ENCODE results near the gene FOSB. TPM values are rescaled to one million over a fixed set of nuclear protein-coding genes. Genes with fewer than 3 reads are reported as not detected.

FOSB gene
- total RNA-seq, 3 donors from 2014 or later: 29.8 to 109 (median 38.4) TPM

DNA sequence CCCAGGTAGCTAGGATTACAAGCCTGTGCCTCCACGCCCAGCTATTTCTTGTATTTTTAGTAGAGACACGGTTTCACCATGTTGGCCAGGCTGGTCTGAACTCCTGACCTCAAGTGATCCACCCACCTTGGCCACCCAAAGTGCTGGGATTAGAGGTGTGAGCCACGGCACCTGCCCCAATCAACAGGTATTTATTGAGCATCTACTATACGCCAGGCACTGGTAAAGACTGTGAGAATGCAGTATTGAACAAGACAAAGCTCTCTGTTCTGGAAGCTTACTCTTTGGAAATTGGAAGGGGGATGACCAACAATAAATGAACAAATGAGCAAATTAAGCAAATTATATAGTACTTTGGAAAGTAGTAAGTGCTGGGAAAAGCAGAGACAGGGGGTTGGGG is 22.7 kb upstream of the FOSB start:
- H3K36me3 ChIP-seq: no peaks in the 10 kb centered on the region
- intact Hi-C loops (cut with DNase I; ENCODE audit: low total_unique reads): no loop called here
- H3K27me3 ChIP-seq: no peaks in the 10 kb centered on the region
- DNase-seq (ENCODE audit: low spot score in 2 of 2): no peak
- peaks cover 0 to 15% of the 10 kb centered on the region in 2 donors for H3K4me1 ChIP-seq
- no peak overlapping the region for H3K4me3 ChIP-seq
- TF ChIP-seq, protein P1, sequence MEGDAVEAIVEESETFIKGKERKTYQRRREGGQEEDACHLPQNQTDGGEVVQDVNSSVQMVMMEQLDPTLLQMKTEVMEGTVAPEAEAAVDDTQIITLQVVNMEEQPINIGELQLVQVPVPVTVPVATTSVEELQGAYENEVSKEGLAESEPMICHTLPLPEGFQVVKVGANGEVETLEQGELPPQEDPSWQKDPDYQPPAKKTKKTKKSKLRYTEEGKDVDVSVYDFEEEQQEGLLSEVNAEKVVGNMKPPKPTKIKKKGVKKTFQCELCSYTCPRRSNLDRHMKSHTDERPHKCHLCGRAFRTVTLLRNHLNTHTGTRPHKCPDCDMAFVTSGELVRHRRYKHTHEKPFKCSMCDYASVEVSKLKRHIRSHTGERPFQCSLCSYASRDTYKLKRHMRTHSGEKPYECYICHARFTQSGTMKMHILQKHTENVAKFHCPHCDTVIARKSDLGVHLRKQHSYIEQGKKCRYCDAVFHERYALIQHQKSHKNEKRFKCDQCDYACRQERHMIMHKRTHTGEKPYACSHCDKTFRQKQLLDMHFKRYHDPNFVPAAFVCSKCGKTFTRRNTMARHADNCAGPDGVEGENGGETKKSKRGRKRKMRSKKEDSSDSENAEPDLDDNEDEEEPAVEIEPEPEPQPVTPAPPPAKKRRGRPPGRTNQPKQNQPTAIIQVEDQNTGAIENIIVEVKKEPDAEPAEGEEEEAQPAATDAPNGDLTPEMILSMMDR (IDR thresholded peaks at IDR 0.05): no peak
- TF ChIP-seq POLR2A (IDR thresholded peaks at IDR 0.05): no peak
- TF ChIP-seq POLR2AphosphoS5 (IDR thresholded peaks at IDR 0.05): no peak
- no peaks in the 10 kb centered on the region for H3K9me3 ChIP-seq
- H3K27ac ChIP-seq: peak overlapping the region; percentile 99 to 100

DNA sequence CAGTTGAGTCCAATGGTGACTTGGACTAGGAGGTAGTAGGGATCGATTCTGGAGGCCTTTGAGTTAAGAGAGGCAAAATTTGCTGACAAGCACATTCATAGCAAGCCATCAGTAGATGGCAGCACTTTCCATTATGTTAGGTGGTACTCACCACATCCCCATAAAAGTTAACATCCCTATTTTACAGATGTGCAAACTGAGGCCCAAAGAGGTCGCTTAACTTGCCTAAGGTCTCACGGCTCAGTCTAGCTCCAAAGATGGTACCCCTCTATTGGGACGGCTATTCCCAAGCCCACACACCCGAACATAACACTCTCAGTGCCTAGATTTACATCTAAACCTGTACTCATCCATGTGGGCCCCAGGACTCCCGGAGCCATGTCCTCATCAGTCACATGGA is 21.5 kb upstream of the FOSB start:
- intact Hi-C loops (cut with DNase I; ENCODE audit: low total_unique reads): no loop called here
- peaks cover 3 to 17% of the 10 kb centered on the region in 2 donors for H3K4me1 ChIP-seq
- no peaks in the 10 kb centered on the region for H3K27me3 ChIP-seq
- H3K4me3 ChIP-seq: no peak overlapping the region
- no peaks in the 10 kb centered on the region for H3K36me3 ChIP-seq
- DNase-seq (ENCODE audit: low spot score in 2 of 2): no peak
- TF ChIP-seq POLR2AphosphoS5 (IDR thresholded peaks at IDR 0.05) (no peak), POLR2A (IDR thresholded peaks at IDR 0.05) (no peak)
- TF ChIP-seq, protein P1 (IDR thresholded peaks at IDR 0.05): no peak
- no peaks in the 10 kb centered on the region for H3K9me3 ChIP-seq
- peak overlapping the region; percentile 66 to 100 for H3K27ac ChIP-seq

DNA sequence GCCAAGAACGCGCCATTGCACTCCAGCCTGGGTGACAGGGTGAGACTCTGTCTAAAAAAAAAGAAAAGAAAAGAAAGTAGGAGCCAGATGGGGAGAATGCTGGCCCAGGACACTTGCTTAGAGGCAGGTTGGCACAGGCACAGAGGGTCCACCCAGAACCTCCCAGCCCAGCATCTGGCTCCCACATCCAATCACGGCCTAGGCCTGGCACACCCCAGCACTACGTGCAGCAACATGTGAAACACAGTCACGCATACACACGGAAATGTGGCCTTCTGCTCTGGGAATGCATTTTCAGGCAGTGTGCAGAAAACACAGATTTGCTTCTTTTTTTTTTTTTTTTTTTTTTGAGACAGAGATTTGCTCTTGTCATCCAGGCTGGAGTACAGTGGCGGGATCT is 20.9 kb upstream of the FOSB start:
- H3K4me1 ChIP-seq: peaks cover 3 to 17% of the 10 kb centered on the region in 2 donors
- H3K27ac ChIP-seq: peak overlapping the region; percentile 66 to 100
- TF ChIP-seq POLR2A (IDR thresholded peaks at IDR 0.05): no peak
- TF ChIP-seq POLR2AphosphoS5 (IDR thresholded peaks at IDR 0.05): no peak
- TF ChIP-seq, protein P1 (IDR thresholded peaks at IDR 0.05): no peak
- H3K36me3 ChIP-seq: no peaks in the 10 kb centered on the region
- no peaks in the 10 kb centered on the region for H3K27me3 ChIP-seq
- no peaks in the 10 kb centered on the region for H3K9me3 ChIP-seq
- intact Hi-C loops (cut with DNase I; ENCODE audit: low total_unique reads): no loop called here
- H3K4me3 ChIP-seq: no peak overlapping the region
- peak in 1 of 2 donors; percentile 88 for DNase-seq (ENCODE audit: low spot score in 2 of 2)

DNA sequence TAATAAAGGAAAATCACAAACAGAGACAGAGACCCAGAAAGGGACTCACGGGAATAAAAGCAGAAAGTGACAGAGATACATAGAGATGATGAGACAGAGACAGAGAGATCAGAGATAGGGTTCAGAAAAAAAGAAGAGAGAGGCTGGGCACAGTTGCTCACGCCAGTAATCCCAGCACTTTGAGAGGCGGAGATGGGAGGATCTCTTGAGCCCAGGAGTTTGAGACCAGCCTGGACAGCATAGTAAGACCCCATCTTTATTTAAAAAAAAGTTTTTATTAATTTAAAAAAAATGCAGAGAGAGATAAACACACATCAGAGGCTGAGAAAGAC is 19.4 kb upstream of the FOSB start:
- H3K36me3 ChIP-seq: no peaks in the 10 kb centered on the region
- no peak for DNase-seq (ENCODE audit: low spot score in 2 of 2)
- TF ChIP-seq, protein P1 (IDR thresholded peaks at IDR 0.05): no peak
- TF ChIP-seq POLR2AphosphoS5 (IDR thresholded peaks at IDR 0.05) (no peak), POLR2A (IDR thresholded peaks at IDR 0.05) (no peak)
- no peaks in the 10 kb centered on the region for H3K27me3 ChIP-seq
- H3K4me3 ChIP-seq: no peak overlapping the region
- H3K4me1 ChIP-seq: peaks cover 3 to 14% of the 10 kb centered on the region in 2 donors
- H3K9me3 ChIP-seq: no peaks in the 10 kb centered on the region
- peak overlapping the region in 1 of 2 donors; percentile 100 for H3K27ac ChIP-seq
- intact Hi-C loops (cut with DNase I; ENCODE audit: low total_unique reads): no loop called here

DNA sequence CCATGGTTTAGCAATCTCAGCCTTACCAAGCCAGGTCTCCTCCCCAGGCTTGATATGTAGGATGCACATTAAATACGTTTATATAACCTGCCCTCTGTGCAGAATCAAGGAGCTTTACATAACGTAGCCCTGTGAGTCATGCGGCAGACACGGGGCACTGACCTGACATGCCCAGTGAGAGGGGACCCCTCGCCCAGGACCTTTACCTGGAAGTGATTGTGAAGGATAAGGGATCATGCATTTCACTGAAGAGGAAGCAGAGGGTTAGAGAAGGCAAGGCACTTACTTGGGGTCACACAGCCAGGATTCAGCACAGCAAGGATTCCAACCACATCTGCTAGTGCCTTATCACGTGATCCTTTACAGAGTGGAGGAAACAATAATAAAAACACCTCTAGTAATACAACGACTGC is 18.9 kb upstream of the FOSB start:
- Histone ChIP-seq H3K4me1 (peaks cover 3 to 14% of the 10 kb centered on the region in 2 donors), H3K27me3 (no peaks in the 10 kb centered on the region), H3K27ac (peak overlapping the region; percentile 9 to 100), H3K9me3 (no peaks in the 10 kb centered on the region), H3K36me3 (no peaks in the 10 kb centered on the region), H3K4me3 (no peak overlapping the region)
- intact Hi-C loops (cut with DNase I; ENCODE audit: low total_unique reads): no loop called here
- TF ChIP-seq, protein P1 (IDR thresholded peaks at IDR 0.05): no peak
- no peak for TF ChIP-seq POLR2A (IDR thresholded peaks at IDR 0.05)
- TF ChIP-seq POLR2AphosphoS5 (IDR thresholded peaks at IDR 0.05): no peak
- DNase-seq (ENCODE audit: low spot score in 2 of 2): no peak

Data from breast epithelium (tissue), 4 donors.